Gastroesophageal sphincter (tissue), 4 donors: ENCODE results near the gene SYT3. TPM values are rescaled to one million over a fixed set of nuclear protein-coding genes. Genes with fewer than 3 reads are reported as not detected.

ENCODE experiments used
- ATAC-seq: fragments of 150-250 bp; one replicate; pipeline ENCODE4 v1.9.1; 2016; ENCODE audit warnings: mild to moderate bottlenecking, moderate library complexity
- H3K27ac ChIP-seq, 4 donors: fragments of 200-600 bp; sonication (generic) in 3 of 4; 1 replicate in 3 of 4; 2 replicates in 1 of 4; pipeline ENCODE4 v1.5.1; 2016 to 2019
- H3K27me3 ChIP-seq: fragments of 200-600 bp; sonication (generic); one replicate; pipeline ENCODE4 v1.5.1; 2019
- H3K36me3 ChIP-seq, 2 donors: fragments of 200-600 bp; sonication (generic); one replicate each; pipeline ENCODE4 v1.5.1; 2019; ENCODE audit warnings: control low read depth in 1 of 2
- H3K4me1 ChIP-seq, 3 donors: fragments of 200-600 bp; sonication (generic); 1 replicate in 2 of 3; 2 replicates in 1 of 3; pipeline ENCODE4 v1.5.1; 2016 to 2019; ENCODE audit warnings: control low read depth in 2 of 3
- H3K4me3 ChIP-seq, 2 donors: fragments of 200-600 bp; sonication (generic); one replicate each; pipeline ENCODE4 v1.5.1; 2019; ENCODE audit warnings: mild to moderate bottlenecking in 1 of 2, moderate library complexity in 1 of 2
- H3K9me3 ChIP-seq, 3 donors: fragments of 200-600 bp; sonication (generic); one replicate each; pipeline ENCODE4 v1.5.1; 2017 to 2019; ENCODE audit warnings: control low read depth in 2 of 3
- EP300 ChIP-seq: sonication (generic); formaldehyde crosslinking; IDR thresholded peaks from one replicate; pipeline ENCODE4 v1.6.1; 2017; ENCODE audit warnings: antibody characterized with exemption, mild to moderate bottlenecking
- POLR2A ChIP-seq, 2 donors: fragments of 450-650 bp; IDR thresholded peaks; one replicate each; pipeline ENCODE4 v1.6.1; 2017; ENCODE audit warnings: antibody characterized with exemption in 2 of 2, mild to moderate bottlenecking in 2 of 2, moderate library complexity in 1 of 2
- POLR2AphosphoS5 ChIP-seq: sonication (generic); formaldehyde crosslinking; IDR thresholded peaks from one replicate; pipeline ENCODE4 v1.6.1; 2017; ENCODE audit warnings: antibody characterized with exemption
- WGBS, 2 donors: methylation state at CpG; one replicate each; pipeline ENCODE4 v1.1.5; 2018; ENCODE audit warnings: low coverage in 1 of 2; 5-methylcytosine and 5-hydroxymethylcytosine counted together
- total RNA-seq, 4 donors: library from RNA; depleted of rRNA; stranded (reverse); fragments of >200 nt; gene quantifications; one replicate each; pipeline ENCODE4 v1.1.0, GENCODE V29; 2016
- TF ChIP-seq, protein P1 (sequence below), 4 experiments: fragments of 200-600 bp in 2 of 4; fragments of 450-650 bp in 2 of 4; sonication (generic) in 1 of 4; IDR thresholded peaks; one replicate each; pipeline ENCODE4 v1.5.1; 2017 to 2019; ENCODE audit warnings: antibody characterized with exemption in 4 of 4, mild to moderate bottlenecking in 2 of 4, moderate library complexity in 2 of 4

SYT3 gene
- total RNA-seq, 4 donors from 2014 or later, result 0.42 TPM; not detected in 3

DNA sequence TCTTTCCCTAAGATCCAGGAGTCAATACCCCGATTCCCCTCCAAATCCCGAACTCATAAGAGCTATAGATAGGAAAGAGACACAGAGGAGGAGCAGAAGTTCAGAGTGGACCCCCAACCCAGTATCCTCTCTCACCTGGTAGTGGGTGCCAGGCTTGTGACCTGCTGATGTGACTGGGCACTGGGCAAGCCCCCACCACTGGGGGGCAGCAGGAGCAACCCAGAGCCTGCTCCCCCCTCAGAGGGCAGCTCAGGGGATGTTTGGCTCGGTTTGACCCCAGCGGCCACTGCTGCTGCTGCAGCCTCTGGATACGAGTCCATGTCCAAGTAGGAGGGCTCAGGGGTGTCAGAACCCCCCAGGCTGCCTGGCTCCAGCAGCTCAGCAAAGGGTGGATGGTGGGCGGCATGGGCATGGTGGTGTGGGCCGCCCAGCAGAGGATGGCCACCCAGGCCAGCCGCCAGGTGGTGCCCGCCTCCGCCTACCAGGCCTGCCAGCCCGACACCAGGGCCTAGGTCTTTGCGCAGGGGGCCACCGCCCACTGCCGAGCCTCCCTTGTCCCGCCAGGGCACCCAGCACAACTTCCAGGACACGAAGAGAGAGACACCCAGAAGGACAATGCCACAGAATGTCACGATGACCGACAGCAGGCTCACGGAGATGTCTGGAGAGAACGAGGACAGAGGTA, 7.4 kb downstream of the SYT3 start:
- TF ChIP-seq, protein P1, sequence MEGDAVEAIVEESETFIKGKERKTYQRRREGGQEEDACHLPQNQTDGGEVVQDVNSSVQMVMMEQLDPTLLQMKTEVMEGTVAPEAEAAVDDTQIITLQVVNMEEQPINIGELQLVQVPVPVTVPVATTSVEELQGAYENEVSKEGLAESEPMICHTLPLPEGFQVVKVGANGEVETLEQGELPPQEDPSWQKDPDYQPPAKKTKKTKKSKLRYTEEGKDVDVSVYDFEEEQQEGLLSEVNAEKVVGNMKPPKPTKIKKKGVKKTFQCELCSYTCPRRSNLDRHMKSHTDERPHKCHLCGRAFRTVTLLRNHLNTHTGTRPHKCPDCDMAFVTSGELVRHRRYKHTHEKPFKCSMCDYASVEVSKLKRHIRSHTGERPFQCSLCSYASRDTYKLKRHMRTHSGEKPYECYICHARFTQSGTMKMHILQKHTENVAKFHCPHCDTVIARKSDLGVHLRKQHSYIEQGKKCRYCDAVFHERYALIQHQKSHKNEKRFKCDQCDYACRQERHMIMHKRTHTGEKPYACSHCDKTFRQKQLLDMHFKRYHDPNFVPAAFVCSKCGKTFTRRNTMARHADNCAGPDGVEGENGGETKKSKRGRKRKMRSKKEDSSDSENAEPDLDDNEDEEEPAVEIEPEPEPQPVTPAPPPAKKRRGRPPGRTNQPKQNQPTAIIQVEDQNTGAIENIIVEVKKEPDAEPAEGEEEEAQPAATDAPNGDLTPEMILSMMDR (IDR thresholded peaks at IDR 0.05), result no peak
- TF ChIP-seq POLR2AphosphoS5 (no peak), POLR2A (IDR thresholded peaks at IDR 0.05) (no peak), EP300 (no peak)
- peaks cover 0 to 36% (median 0%) of the 10 kb centered on the region in 3 donors for H3K9me3 ChIP-seq
- H3K4me1 ChIP-seq, result no peaks in the 10 kb centered on the region
- peaks cover 69% of the 10 kb centered on the region for H3K27me3 ChIP-seq
- H3K4me3 ChIP-seq, result no peak overlapping the region
- 51 to 53% methylated on average over 2 to 6 of the region's 20 CpGs for WGBS, 2 donors
- H3K27ac ChIP-seq, result no peak overlapping the region
- no peaks in the 10 kb centered on the region for H3K36me3 ChIP-seq
- ATAC-seq, result no peak

DNA sequence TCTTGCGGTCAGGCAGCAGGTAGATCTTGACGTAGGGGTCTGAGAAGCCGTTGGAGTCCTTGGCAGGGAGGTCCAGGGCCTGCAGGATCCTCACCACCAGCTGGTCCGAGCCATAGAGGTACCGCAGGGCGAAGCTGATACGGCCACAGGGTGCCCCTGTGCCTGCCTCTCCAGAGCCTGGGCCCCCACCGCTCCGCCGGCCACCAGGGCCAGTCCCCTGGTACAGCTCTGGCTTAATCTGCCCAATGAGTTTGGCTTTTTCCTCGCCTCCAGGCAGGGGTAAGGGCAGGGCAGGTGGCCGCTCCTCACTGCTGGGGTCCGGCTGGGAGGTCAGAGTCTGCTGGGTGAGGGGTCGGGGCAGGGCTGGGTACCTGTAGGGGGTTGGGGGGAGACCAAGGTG, 9.9 kb downstream of the SYT3 start:
- no peak for ATAC-seq
- TF ChIP-seq EP300 (no peak), POLR2A (IDR thresholded peaks at IDR 0.05) (no peak), POLR2AphosphoS5 (no peak)
- TF ChIP-seq, protein P1 (IDR thresholded peaks at IDR 0.05), result no peak
- no peak overlapping the region for H3K4me3 ChIP-seq
- H3K4me1 ChIP-seq, result no peaks in the 10 kb centered on the region
- no CpG with 5 or more reads among the region's 14 CpGs for WGBS, 2 donors
- no peak overlapping the region for H3K27ac ChIP-seq
- peaks cover 0 to 26% (median 0%) of the 10 kb centered on the region in 3 donors for H3K9me3 ChIP-seq
- no peaks in the 10 kb centered on the region for H3K36me3 ChIP-seq
- peaks cover 71% of the 10 kb centered on the region for H3K27me3 ChIP-seq

DNA sequence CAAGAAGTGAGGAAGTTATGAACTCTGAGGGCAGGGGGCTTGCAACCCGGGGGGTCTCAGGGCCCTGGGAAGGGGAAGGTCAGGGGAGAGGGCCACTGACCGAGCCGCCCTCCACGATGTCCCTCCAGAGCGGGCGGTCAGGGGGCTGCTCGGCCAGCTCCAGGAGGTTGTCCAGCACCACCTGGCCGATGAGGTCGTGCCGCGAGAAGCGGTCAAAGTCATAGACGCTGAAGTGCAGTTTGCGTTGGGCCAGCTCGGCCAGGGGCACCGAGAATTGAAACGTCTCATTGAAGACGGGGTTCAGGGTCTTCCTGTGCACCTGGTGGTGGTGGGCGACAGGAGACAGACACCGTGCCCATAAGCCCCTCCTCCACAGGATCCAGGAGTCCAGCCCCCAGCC, 10.5 kb downstream of the SYT3 start:
- ATAC-seq, result no peak
- Histone ChIP-seq H3K27ac (no peak overlapping the region), H3K9me3 (peaks cover 0 to 20% (median 0%) of the 10 kb centered on the region in 3 donors), H3K36me3 (no peaks in the 10 kb centered on the region), H3K4me1 (no peaks in the 10 kb centered on the region), H3K4me3 (no peak overlapping the region), H3K27me3 (peaks cover 70% of the 10 kb centered on the region)
- TF ChIP-seq, protein P1 (IDR thresholded peaks at IDR 0.05), result no peak
- no peak for TF ChIP-seq POLR2AphosphoS5
- no peak for TF ChIP-seq POLR2A (IDR thresholded peaks at IDR 0.05)
- no peak for TF ChIP-seq EP300
- WGBS, 2 donors, result 63% methylated on average over 8 of the region's 20 CpGs; no CpG with 5 or more reads in 1 of the 2 donors

DNA sequence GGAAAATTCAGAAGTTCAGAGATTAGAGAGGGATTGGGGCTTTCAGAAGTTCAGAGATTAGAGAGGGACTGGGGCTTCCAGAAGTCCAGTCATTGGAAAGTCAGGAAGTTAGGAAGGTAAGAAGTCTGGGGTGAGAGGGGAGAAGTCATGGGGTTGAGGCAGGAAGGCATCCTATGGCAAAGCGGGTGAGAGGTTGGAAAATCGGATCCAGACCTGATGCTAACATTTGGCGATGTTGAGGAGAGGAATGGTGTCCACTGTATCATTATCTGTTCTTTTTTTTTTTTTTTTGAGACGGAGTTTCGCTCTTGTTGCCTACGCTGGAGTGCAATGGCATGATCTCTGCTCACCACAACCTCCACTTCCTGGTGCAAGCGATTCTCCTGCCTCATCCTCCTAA, 11.1 kb downstream of the SYT3 start:
- Histone ChIP-seq H3K4me3 (no peak overlapping the region), H3K27ac (no peak overlapping the region), H3K4me1 (no peaks in the 10 kb centered on the region), H3K36me3 (no peaks in the 10 kb centered on the region), H3K27me3 (peaks cover 63% of the 10 kb centered on the region), H3K9me3 (peaks cover 0 to 13% (median 0%) of the 10 kb centered on the region in 3 donors)
- TF ChIP-seq, protein P1 (IDR thresholded peaks at IDR 0.05), result no peak
- no peak for TF ChIP-seq POLR2A (IDR thresholded peaks at IDR 0.05)
- no peak for TF ChIP-seq EP300
- TF ChIP-seq POLR2AphosphoS5, result no peak
- ATAC-seq, result no peak
- 76 to 96% methylated on average over 4 to 7 of the region's 7 CpGs for WGBS, 2 donors

DNA sequence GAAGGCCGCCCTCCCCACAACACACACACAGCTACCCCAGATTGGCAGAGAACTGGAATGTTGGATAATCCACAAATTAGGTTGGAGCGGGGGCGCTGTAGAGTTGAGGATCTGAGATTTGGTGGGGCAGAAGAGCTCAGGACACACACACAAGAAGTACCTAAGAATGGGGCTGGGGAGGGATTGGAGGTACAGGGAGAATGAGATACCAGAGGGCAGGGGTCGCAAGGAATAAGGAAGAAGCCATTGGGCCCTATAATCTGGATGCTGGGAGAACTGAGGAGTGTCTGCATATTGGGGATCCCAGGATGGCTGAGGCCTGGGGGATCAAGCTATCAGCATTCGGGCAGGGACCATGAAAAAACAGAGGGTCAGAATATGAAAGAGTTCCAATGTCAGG, 11.5 kb downstream of the SYT3 start:
- ATAC-seq, result no peak
- 80 to 82% methylated on average over 2 to 5 of the region's 5 CpGs for WGBS, 2 donors

More for the DNA sequence above, 11.5 kb downstream of the SYT3 start:
- Histone ChIP-seq H3K4me1 (no peaks in the 10 kb centered on the region), H3K27me3 (peaks cover 59% of the 10 kb centered on the region), H3K4me3 (no peak overlapping the region), H3K9me3 (peaks cover 0 to 9% (median 0%) of the 10 kb centered on the region in 3 donors), H3K27ac (no peak overlapping the region), H3K36me3 (no peaks in the 10 kb centered on the region)
- TF ChIP-seq POLR2AphosphoS5 (no peak), POLR2A (IDR thresholded peaks at IDR 0.05) (no peak), EP300 (no peak)
- TF ChIP-seq, protein P1 (IDR thresholded peaks at IDR 0.05), result no peak
